Stimulated activated CD8-positive, alpha-beta memory T cell treated with anti-CD3 and anti-CD28 coated beads, Interleukin-4, amount 100 ng/mL, for 4 hours (primary cell): ENCODE data around the gene IQSEC3.
"Not testable (repeated sequence)": the region's sequence is repeated elsewhere in the genome, so short reads cannot be mapped to it uniquely, and the experiment has no call there.

ENCODE experiments used
- DNase-seq, 2 donors: peaks; one replicate each; pipeline ENCODE4 v3.0.0-alpha.2; 2020; ENCODE audit warnings: low read depth in 2 of 2, low spot score in 1 of 2

IQSEC3 gene

GRCh38 chr12:66428-66781, at the start of gene IQSEC3:
Gene IQSEC3, plus strand, starts transcription at chr12:66767. Its CDS starts 116 bp downstream, at chr12:66883.
- not testable (repeated sequence) for DNase-seq

GRCh38 chr12:17370-18340, 48.9 kb upstream of the IQSEC3 start:
- DNase-seq: not testable (repeated sequence)

- DNase-seq: not testable (repeated sequence)
These were observed 47.6 kb upstream of the IQSEC3 start for GRCh38 chr12:18821-19567.

GRCh38 chr12:19906-20305, 46.7 kb upstream of the IQSEC3 start:
- DNase-seq: not testable (repeated sequence)

- DNase-seq: no peak
These were observed 45.8 kb upstream of the IQSEC3 start for GRCh38 chr12:20757-21156.

GRCh38 chr12:21301-22189, 45.0 kb upstream of the IQSEC3 start:
- DNase-seq: no peak

GRCh38 chr12:22190-22529, 44.4 kb upstream of the IQSEC3 start:
- DNase-seq: no peak

GRCh38 chr12:22530-23201, 43.9 kb upstream of the IQSEC3 start:
- no peak for DNase-seq

GRCh38 chr12:27904-28303, 38.7 kb upstream of the IQSEC3 start:
- not testable (repeated sequence) for DNase-seq

GRCh38 chr12:38775-39174, 27.8 kb upstream of the IQSEC3 start:
- not testable (repeated sequence) for DNase-seq

- DNase-seq: not testable (repeated sequence)
These were observed 26.9 kb upstream of the IQSEC3 start for GRCh38 chr12:39555-40265.

GRCh38 chr12:44352-44751, 22.2 kb upstream of the IQSEC3 start:
- not testable (repeated sequence) for DNase-seq

GRCh38 chr12:45235-45990, 21.2 kb upstream of the IQSEC3 start:
- not testable (repeated sequence) for DNase-seq

GRCh38 chr12:45991-46358, 20.6 kb upstream of the IQSEC3 start:
- DNase-seq: not testable (repeated sequence)

- not testable (repeated sequence) for DNase-seq
These were observed 20.0 kb upstream of the IQSEC3 start for GRCh38 chr12:46542-46941.

GRCh38 chr12:47699-48226, 18.8 kb upstream of the IQSEC3 start:
- not testable (repeated sequence) for DNase-seq

- not testable (repeated sequence) for DNase-seq
These were observed 17.4 kb upstream of the IQSEC3 start for GRCh38 chr12:49149-49548.

GRCh38 chr12:51087-51486, 15.5 kb upstream of the IQSEC3 start:
- DNase-seq: not testable (repeated sequence)

GRCh38 chr12:51962-52361, 14.6 kb upstream of the IQSEC3 start:
- DNase-seq: not testable (repeated sequence)
